Measurements from ENCODE around the gene ACADL.

DNA sequence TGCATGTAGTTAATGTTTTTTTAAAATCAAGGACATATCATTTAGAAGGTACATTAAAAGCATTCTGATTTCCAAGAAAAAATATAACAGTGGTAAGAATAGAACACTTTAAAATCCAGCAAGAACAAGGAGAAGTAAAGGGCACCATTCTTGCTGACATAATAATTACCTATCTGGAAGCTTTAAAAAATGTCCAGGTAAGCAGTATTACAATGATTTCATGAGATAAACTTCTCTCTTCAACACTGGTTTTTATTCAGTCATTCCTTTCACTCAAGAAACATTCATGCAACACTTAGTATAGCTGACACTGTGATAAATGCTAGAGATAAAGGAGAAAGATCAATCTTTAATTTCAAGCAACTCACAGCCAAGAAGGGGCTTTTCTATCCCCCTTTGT lies 51.2 kb downstream of the ACADL start:
- TF ChIP-seq EP300 (IDR thresholded peaks at IDR 0.05) (no peak), CTCF (IDR thresholded peaks at IDR 0.05) (no peak)
